H1 (cell line): ENCODE measurements around the gene CDK7. TPM values are rescaled to one million over a fixed set of nuclear protein-coding genes. Genes with fewer than 3 reads are reported as not detected.

Source experiments
- CTCF ChIA-PET: fragments of 300-600 bp; sonication (Branson Sonifier 250); formaldehyde crosslinking; loops from one replicate; lab custom pipeline; 2021; ENCODE audit not compliant: partially characterized antibody; lab: Charles Lee
- POLR2A ChIA-PET: fragments of 300-600 bp; sonication (Branson Sonifier 250); formaldehyde crosslinking; loops from one replicate; lab custom pipeline; 2021; ENCODE audit warnings: inconsistent platforms; ENCODE audit not compliant: partially characterized antibody; lab: Charles Lee
- DNase-seq, 2 experiments: peaks; one replicate each; pipeline versions ENCODE4 v3.0.0 to v3.0.0-alpha.2; 2010 to 2022; ENCODE audit warnings: low spot score in 2 of 2, low read depth in 1 of 2, mixed read lengths in 1 of 2
- FAIRE-seq: peaks from 2 replicates; lab custom pipeline; 2011; peaks lifted over from hg19 to GRCh38; lab: Jason Lieb, UNC
- H2AFZ ChIP-seq: 2 replicates; pipeline ENCODE4 v1.8.1; 2012; ENCODE audit warnings: low read length, inconsistent platforms
- H2AK5ac ChIP-seq: 2 replicates; pipeline ENCODE4 v1.6.1; 2013; ENCODE audit warnings: low read depth, low read length
- H2BK120ac ChIP-seq: replicated peaks from 2 replicates; pipeline ENCODE3; 2013; ENCODE audit warnings: low read depth, low read length, inconsistent platforms
- H2BK12ac ChIP-seq: 2 replicates; pipeline ENCODE4 v1.6.1; 2013; ENCODE audit warnings: low read depth, low read length
- H2BK15ac ChIP-seq: 2 replicates; pipeline ENCODE4 v1.6.1; 2013; ENCODE audit warnings: low read length
- H2BK20ac ChIP-seq: 2 replicates; pipeline ENCODE4 v1.6.1; 2013; ENCODE audit warnings: low read length
- H2BK5ac ChIP-seq: 2 replicates; pipeline ENCODE4 v1.6.1; 2013; ENCODE audit warnings: low read depth, low read length
- H3K14ac ChIP-seq: 2 replicates; pipeline ENCODE4 v1.6.1; 2013; ENCODE audit warnings: inconsistent platforms; ENCODE audit not compliant: insufficient read length
- H3K18ac ChIP-seq: 2 replicates; pipeline ENCODE4 v1.6.1; 2013; ENCODE audit warnings: low read length; ENCODE audit errors: extremely low read depth
- H3K23ac ChIP-seq: 2 replicates; pipeline ENCODE4 v1.6.1; 2013; ENCODE audit warnings: inconsistent platforms; ENCODE audit not compliant: insufficient read length
- H3K23me2 ChIP-seq: 2 replicates; pipeline ENCODE4 v1.6.1; 2013; ENCODE audit warnings: low read depth, low read length
- H3K27ac ChIP-seq: 2 replicates; pipeline ENCODE4 v1.6.1; 2011; ENCODE audit warnings: low read depth, low read length, inconsistent platforms
- H3K27me3 ChIP-seq, 4 experiments: replicated peaks in 1 of 4; 1 replicate in 1 of 4; 2 replicates in 3 of 4; pipeline versions ENCODE4 v1.6.1 to v1.8.1; 2011 to 2013; ENCODE audit warnings: low read length in 3 of 4, mild to moderate bottlenecking in 3 of 4, inconsistent platforms in 2 of 4, mixed read lengths in 2 of 4, moderate library complexity in 1 of 4; ENCODE audit not compliant: control insufficient read depth in 3 of 4, insufficient read depth in 3 of 4; ENCODE audit errors: extremely low read depth in 1 of 4
- H3K36me3 ChIP-seq, 4 experiments: 2 replicates each; pipeline versions ENCODE4 v1.6.1 to v1.8.1; 2011 to 2013; ENCODE audit warnings: mild to moderate bottlenecking in 4 of 4, low read length in 3 of 4, moderate library complexity in 2 of 4, control low read depth in 1 of 4, inconsistent platforms in 1 of 4; ENCODE audit not compliant: insufficient read depth in 4 of 4, control insufficient read depth in 2 of 4
- H3K4ac ChIP-seq: replicated peaks from 2 replicates; pipeline ENCODE3; 2013; ENCODE audit warnings: low read length, low read depth, mixed read lengths, inconsistent platforms; ENCODE audit not compliant: insufficient read length
- H3K4me1 ChIP-seq, 4 experiments: replicated peaks in 1 of 4; 1 replicate in 1 of 4; 2 replicates in 3 of 4; pipeline versions ENCODE4 v1.6.1 to v1.8.1; 2011 to 2013; ENCODE audit warnings: low read length in 3 of 4, inconsistent platforms in 2 of 4, mixed read lengths in 1 of 4; ENCODE audit not compliant: insufficient read depth in 4 of 4, control insufficient read depth in 3 of 4
- H3K4me2 ChIP-seq, 2 experiments: 2 replicates each; pipeline versions ENCODE4 v1.6.1 to v1.8.1; 2011 to 2013; ENCODE audit warnings: low read depth in 2 of 2, low read length in 2 of 2, control low read depth in 1 of 2, inconsistent platforms in 1 of 2, mild to moderate bottlenecking in 1 of 2; ENCODE audit not compliant: insufficient read depth in 1 of 2
- H3K4me3 ChIP-seq, 4 experiments: fragments of 200-600, 300-600 bp in 1 of 4; sonication (generic), shearing (Covaris generic), sonication (Bioruptor Twin) in 1 of 4; 2 replicates each; pipeline versions ENCODE4 v1.5.1 to v1.8.1; 2011 to 2016; ENCODE audit warnings: low read length in 4 of 4, low read depth in 3 of 4, control low read depth in 2 of 4, inconsistent platforms in 2 of 4, mild to moderate bottlenecking in 2 of 4, mixed read lengths in 1 of 4, moderate library complexity in 1 of 4; ENCODE audit not compliant: insufficient read depth in 2 of 4; ENCODE audit errors: extremely low read depth in 1 of 4
- H3K56ac ChIP-seq: replicated peaks from 2 replicates; pipeline ENCODE3; 2013; ENCODE audit warnings: low read depth, mild to moderate bottlenecking, mixed read lengths, low read length, inconsistent platforms; ENCODE audit not compliant: insufficient read length
- H3K79me1 ChIP-seq: 2 replicates; pipeline ENCODE4 v1.6.1; 2013; ENCODE audit warnings: low read depth, low read length, control low read depth
- H3K79me2 ChIP-seq, 2 experiments: 2 replicates each; pipeline versions ENCODE4 v1.6.1 to v1.8.1; 2012 to 2013; ENCODE audit warnings: low read length in 2 of 2, mild to moderate bottlenecking in 2 of 2, inconsistent platforms in 1 of 2; ENCODE audit not compliant: insufficient read depth in 2 of 2, control insufficient read depth in 1 of 2
- H3K9ac ChIP-seq, 4 experiments: replicated peaks in 1 of 4; 1 replicate in 1 of 4; 2 replicates in 3 of 4; pipeline versions ENCODE4 v1.6.1 to v1.8.1; 2011 to 2013; ENCODE audit warnings: low read depth in 3 of 4, low read length in 3 of 4, control low read depth in 2 of 4, mild to moderate bottlenecking in 2 of 4, moderate library complexity in 2 of 4, inconsistent platforms in 1 of 4; ENCODE audit errors: extremely low read depth in 1 of 4
- H3K9me3 ChIP-seq, 2 experiments: 2 replicates each; pipeline versions ENCODE4 v1.6.1 to v1.8.1; 2012 to 2013; ENCODE audit warnings: mild to moderate bottlenecking in 2 of 2, moderate library complexity in 2 of 2, control low read depth in 1 of 2, inconsistent platforms in 1 of 2, low read depth in 1 of 2, low read length in 1 of 2, mixed read lengths in 1 of 2; ENCODE audit not compliant: insufficient read depth in 2 of 2
- H4K20me1 ChIP-seq, 2 experiments: replicated peaks in 1 of 2; 2 replicates each; pipeline versions ENCODE3 to v1.8.1; 2011 to 2013; ENCODE audit warnings: inconsistent platforms in 2 of 2, low read length in 2 of 2, mild to moderate bottlenecking in 1 of 2; ENCODE audit not compliant: insufficient read depth in 2 of 2, control insufficient read depth in 1 of 2
- H4K5ac ChIP-seq: 2 replicates; pipeline ENCODE4 v1.6.1; 2013; ENCODE audit warnings: low read length, low read depth, mixed read lengths, inconsistent platforms; ENCODE audit not compliant: insufficient read length
- H4K8ac ChIP-seq: 2 replicates; pipeline ENCODE4 v1.8.0; 2013; ENCODE audit warnings: mild to moderate bottlenecking, moderate library complexity, low read length, inconsistent platforms; ENCODE audit not compliant: insufficient read depth; ENCODE audit errors: extremely low read depth
- H4K91ac ChIP-seq: replicated peaks from 2 replicates; pipeline ENCODE3; 2013; ENCODE audit warnings: low read length, mixed read lengths, inconsistent platforms; ENCODE audit not compliant: insufficient read length
- BCL11A ChIP-seq, 2 experiments: IDR thresholded peaks; one replicate each; pipeline ENCODE4 v1.6.1; 2011; ENCODE audit warnings: low read depth in 2 of 2, low read length in 2 of 2, mild to moderate bottlenecking in 2 of 2
- CBX5 ChIP-seq: fragments of 300-800, 300-1000 bp; sonication (generic); IDR thresholded peaks from 2 replicates; pipeline ENCODE4 v1.7.1; 2016; ENCODE audit warnings: antibody characterized with exemption, low read length, low read depth
- CHD1 ChIP-seq: IDR thresholded peaks from 2 replicates; pipeline ENCODE4 v1.6.1; 2012; ENCODE audit warnings: low read depth, low read length, improper control_type of control experiment
- CTBP2 ChIP-seq: IDR thresholded peaks from 2 replicates; pipeline ENCODE4 v1.7.0; 2011; ENCODE audit warnings: borderline replicate concordance, mild to moderate bottlenecking, moderate library complexity, mixed read lengths, low read length; ENCODE audit not compliant: insufficient read depth, insufficient read length
- EGR1 ChIP-seq: IDR thresholded peaks from 2 replicates; pipeline ENCODE4 v1.6.1; 2011; ENCODE audit warnings: low read depth, low read length, borderline replicate concordance
- GABPA ChIP-seq: IDR thresholded peaks from 2 replicates; pipeline ENCODE4 v1.6.1; 2011; ENCODE audit warnings: mild to moderate bottlenecking, low read length, moderate library complexity, borderline replicate concordance; ENCODE audit not compliant: insufficient read depth
- JUND ChIP-seq: IDR thresholded peaks from 2 replicates; pipeline ENCODE4 v1.6.1; 2011; ENCODE audit warnings: mild to moderate bottlenecking, improper control_type of control experiment, low read length
- KDM5A ChIP-seq: fragments of 200-600 bp; IDR thresholded peaks from 2 replicates; pipeline ENCODE4 v1.7.1; 2012; ENCODE audit warnings: mild to moderate bottlenecking, low read length, inconsistent platforms, mixed read lengths
- MAFK ChIP-seq: IDR thresholded peaks from 2 replicates; pipeline ENCODE4 v1.6.1; 2012; ENCODE audit warnings: low read depth, mild to moderate bottlenecking, improper control_type of control experiment, low read length
- SAP30 ChIP-seq: fragments of 300-600 bp; sonication (generic); IDR thresholded peaks from 2 replicates; pipeline ENCODE4 v1.7.1; 2012; ENCODE audit warnings: low read length, moderate library complexity, mild to moderate bottlenecking, inconsistent platforms; ENCODE audit not compliant: insufficient read depth, insufficient replicate concordance
- SIRT6 ChIP-seq: IDR thresholded peaks from one replicate; pipeline ENCODE4 v1.7.1; 2012; ENCODE audit warnings: low read length, inconsistent platforms
- WGBS, 2 experiments: shearing (Covaris generic) in 1 of 2; methylation state at CpG; one replicate each; pipeline versions ENCODE4 v1.1.6 to v1.1.7; 2013 to 2015; ENCODE audit warnings: low lambda C conversion rate in 2 of 2, mixed read lengths in 2 of 2, inconsistent platforms in 1 of 2, low coverage in 1 of 2, missing lambda C conversion rate in 1 of 2; ENCODE audit not compliant: insufficient replicate concordance in 2 of 2, insufficient coverage in 1 of 2, insufficient read length in 1 of 2; ENCODE audit errors: extremely low coverage in 1 of 2, missing lambda C conversion rate in 1 of 2; 5-methylcytosine and 5-hydroxymethylcytosine counted together
- polyA plus RNA-seq, 7 experiments: library from polyadenylated mRNA; depleted of rRNA in 3 of 7; stranded (reverse) in 5 of 7; unstranded in 2 of 7; fragments of >200 nt in 5 of 7; fragments of 200-250 nt in 2 of 7; gene quantifications; 1 replicate in 5 of 7; 2 replicates in 1 of 7; 4 replicates in 1 of 7; pipeline versions ENCODE4 v1.2.1 to v1.2.3, GENCODE V29; 2011 to 2013; ENCODE audit warnings: missing spikeins in 2 of 7, mixed read lengths in 2 of 7
- total RNA-seq: library from RNA; stranded (reverse); fragmentation: NEBNext Ultra II Directional; extraction: Animal tissue kit (Norgen Biotek cat#: 25700); gene quantifications from 2 replicates; pipeline ENCODE4 v1.2.1, GENCODE V29; 2021
- TF ChIP-seq, protein P1 (sequence below): IDR thresholded peaks from 2 replicates; pipeline ENCODE4 v1.6.1; 2012; ENCODE audit warnings: inconsistent platforms

The CDK7 gene
- total and polyA plus RNA-seq, 2 of the 8 experiments (the other 6 are each of a cell fraction or from before 2014, with no cell fraction given), result 39.9 to 63.4 TPM

DNA sequence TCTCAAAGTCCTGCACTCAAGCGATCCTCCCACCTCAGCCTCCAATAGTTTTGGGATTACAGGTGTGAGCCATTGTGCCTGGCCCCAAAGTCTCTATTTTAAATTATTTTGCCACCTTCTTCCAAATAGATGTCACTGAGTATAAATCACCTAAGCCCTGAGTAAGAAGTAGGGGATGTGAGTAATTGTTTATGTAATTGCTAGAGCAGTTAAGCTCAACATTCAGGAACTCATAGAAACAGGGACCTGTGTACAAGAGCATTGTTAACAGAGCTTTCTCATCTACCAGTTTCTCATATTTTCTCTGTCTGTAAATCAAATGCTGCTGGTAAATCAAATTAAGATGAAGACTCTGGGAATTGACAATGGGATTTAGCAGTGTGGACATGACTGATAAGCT, 26.3 kb downstream of the CDK7 start:
- no peak overlapping the region for H4K91ac ChIP-seq
- H2AFZ ChIP-seq, result no peak overlapping the region
- no peaks in the 10 kb centered on the region for H3K27me3 ChIP-seq
- no peak overlapping the region for H3K4ac ChIP-seq
- H3K9ac ChIP-seq, result no peak overlapping the region
- no peak overlapping the region for H2BK12ac ChIP-seq
- H3K9me3 ChIP-seq, result no peaks in the 10 kb centered on the region
- FAIRE-seq, result no peak
- H3K23me2 ChIP-seq, result peaks cover 2% of the 10 kb centered on the region; the same call in 1 of the 2 replicates
- no peak overlapping the region for H3K4me3 ChIP-seq
- H3K27ac ChIP-seq, result no peak overlapping the region
- no peak overlapping the region for H2BK120ac ChIP-seq
- no peak overlapping the region for H3K18ac ChIP-seq
- no peak overlapping the region for H4K8ac ChIP-seq
- ChIA-PET POLR2A (no interaction called here), CTCF (no interaction called here)
- no peak overlapping the region for H2AK5ac ChIP-seq
- H2BK15ac ChIP-seq, result no peak overlapping the region
- no peak for TF ChIP-seq BCL11A (IDR thresholded peaks at IDR 0.05; ENCODE audit: low read depth in 2 of 2, low read length in 2 of 2)
- no peak for TF ChIP-seq SIRT6
- TF ChIP-seq MAFK, result no peak
- TF ChIP-seq, protein P1, sequence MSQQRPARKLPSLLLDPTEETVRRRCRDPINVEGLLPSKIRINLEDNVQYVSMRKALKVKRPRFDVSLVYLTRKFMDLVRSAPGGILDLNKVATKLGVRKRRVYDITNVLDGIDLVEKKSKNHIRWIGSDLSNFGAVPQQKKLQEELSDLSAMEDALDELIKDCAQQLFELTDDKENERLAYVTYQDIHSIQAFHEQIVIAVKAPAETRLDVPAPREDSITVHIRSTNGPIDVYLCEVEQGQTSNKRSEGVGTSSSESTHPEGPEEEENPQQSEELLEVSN, result no peak
- no peak for TF ChIP-seq JUND
- TF ChIP-seq GABPA, result no peak
- no peak for TF ChIP-seq EGR1
- no peak for TF ChIP-seq CHD1
- no peak for TF ChIP-seq CBX5
- no peak for TF ChIP-seq KDM5A
- no peak for TF ChIP-seq CTBP2
- TF ChIP-seq SAP30, result no peak
- no peak for DNase-seq
- H3K4me2 ChIP-seq, result no peak overlapping the region
- H4K20me1 ChIP-seq, result no peaks in the 10 kb centered on the region
- WGBS, 2 experiments, result 94% methylated on average over 1 of the region's 1 CpG; no CpG with 5 or more reads in 1 of the 2 experiments
- H2BK5ac ChIP-seq, result no peak overlapping the region
- no peak overlapping the region for H2BK20ac ChIP-seq
- H3K79me2 ChIP-seq, result no peaks in the 10 kb centered on the region
- H3K14ac ChIP-seq, result no peak overlapping the region
- peaks cover 12 to 61% (median 39%) of the 10 kb centered on the region in 4 experiments for H3K36me3 ChIP-seq
- H3K56ac ChIP-seq, result no peak overlapping the region
- H3K23ac ChIP-seq, result no peak overlapping the region
- H3K4me1 ChIP-seq, result no peaks in the 10 kb centered on the region
- no peaks in the 10 kb centered on the region; the same call in 1 of the 2 replicates for H3K79me1 ChIP-seq
- H4K5ac ChIP-seq, result no peak overlapping the region
